Posterior vena cava (tissue), 2 donors: ENCODE data around the gene TMEM231. TPM values are rescaled to one million over a fixed set of nuclear protein-coding genes. Genes with fewer than 3 reads are reported as not detected.
A peak's percentile ranks its signal among the peaks of the same experiment; 100 is the strongest.
"Not testable (repeated sequence)": the region's sequence is repeated elsewhere in the genome, so short reads cannot be mapped to it uniquely, and the experiment has no call there.

Experiments
- DNase-seq: peaks from one replicate; pipeline ENCODE4 v3.0.0-alpha.2; 2020; ENCODE audit warnings: low spot score
- intact Hi-C, 2 donors: fragments of 100-400 bp; cut with DNase I; formaldehyde crosslinking; loops; one replicate each; pipeline versions ENCODE4 v1.14.1 to v1.14.2; 2022 to 2023
- long read RNA-seq, 2 donors: library from polyadenylated mRNA; unstranded; transcript quantifications; one replicate each; pipeline ENCODE4 v2.0.0, GENCODE V29; 2020 to 2021
- total RNA-seq, 2 donors: library from RNA; stranded (reverse); fragmentation: NEBNext Ultra II Directional; extraction: Animal tissue kit (Norgen Biotek cat#: 25700); gene quantifications; one replicate each; pipeline ENCODE4 v1.2.1, GENCODE V29; 2021
- donor health status: DM: yes; HTN: yes; CAD: no.
- donor health status: DM: yes; HTN: yes; CAD: no.

Gene TMEM231, protein sequence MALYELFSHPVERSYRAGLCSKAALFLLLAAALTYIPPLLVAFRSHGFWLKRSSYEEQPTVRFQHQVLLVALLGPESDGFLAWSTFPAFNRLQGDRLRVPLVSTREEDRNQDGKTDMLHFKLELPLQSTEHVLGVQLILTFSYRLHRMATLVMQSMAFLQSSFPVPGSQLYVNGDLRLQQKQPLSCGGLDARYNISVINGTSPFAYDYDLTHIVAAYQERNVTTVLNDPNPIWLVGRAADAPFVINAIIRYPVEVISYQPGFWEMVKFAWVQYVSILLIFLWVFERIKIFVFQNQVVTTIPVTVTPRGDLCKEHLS
- total RNA-seq, result 1 to 10 TPM; 6.8 to 9.4 TPM
- long read RNA-seq, donor 1, full-length matches to known transcripts, result 6 of 8 reads
- long read RNA-seq, donor 1, partial matches to known transcripts, result 0 of 8 reads
- long read RNA-seq, donor 1, other reads (novel, unspliced or antisense), result 2 of 8 reads
- long read RNA-seq, donor 2, full-length matches to known transcripts, result 23 of 34 reads
- long read RNA-seq, donor 2, partial matches to known transcripts, result 0 of 34 reads
- long read RNA-seq, donor 2, other reads (novel, unspliced or antisense), result 11 of 34 reads

DNA sequence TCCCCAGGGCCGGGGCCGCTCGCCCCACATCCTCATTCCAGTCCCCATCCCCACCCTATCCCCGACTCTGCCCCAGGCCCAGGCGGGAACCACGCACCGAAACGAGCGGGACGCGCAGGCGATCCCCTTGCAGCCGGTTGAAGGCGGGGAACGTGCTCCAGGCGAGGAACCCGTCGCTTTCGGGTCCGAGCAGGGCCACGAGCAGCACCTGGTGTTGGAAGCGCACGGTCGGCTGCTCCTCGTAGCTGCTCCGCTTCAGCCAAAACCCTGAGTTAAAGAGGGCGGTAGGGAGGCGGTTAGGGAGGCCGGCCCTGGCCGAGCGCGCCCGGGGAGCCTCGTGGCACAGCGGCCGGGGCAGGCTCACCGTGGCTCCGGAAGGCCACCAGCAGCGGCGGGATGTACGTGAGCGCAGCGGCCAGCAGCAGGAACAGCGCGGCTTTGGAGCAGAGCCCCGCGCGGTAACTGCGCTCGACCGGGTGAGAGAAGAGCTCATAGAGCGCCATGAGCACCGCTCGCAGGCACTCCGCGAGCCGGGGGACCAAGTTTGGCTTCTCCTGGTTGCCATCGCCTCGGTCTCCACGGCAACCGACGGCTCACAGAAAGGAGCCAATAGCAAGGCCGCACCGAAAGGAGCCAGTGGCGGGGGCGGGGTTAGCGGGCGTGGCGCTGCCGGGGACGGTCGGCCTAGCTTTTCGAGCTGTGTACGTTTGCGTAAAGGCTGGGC is at the start of gene TMEM231:
Gene TMEM231, minus strand, starts transcription at position 546 of the 724 bp plus-strand sequence. Its CDS starts 43 bp downstream, at position 503.
- intact Hi-C loops, result no loop called here
- peak; percentile 99 for DNase-seq

DNA sequence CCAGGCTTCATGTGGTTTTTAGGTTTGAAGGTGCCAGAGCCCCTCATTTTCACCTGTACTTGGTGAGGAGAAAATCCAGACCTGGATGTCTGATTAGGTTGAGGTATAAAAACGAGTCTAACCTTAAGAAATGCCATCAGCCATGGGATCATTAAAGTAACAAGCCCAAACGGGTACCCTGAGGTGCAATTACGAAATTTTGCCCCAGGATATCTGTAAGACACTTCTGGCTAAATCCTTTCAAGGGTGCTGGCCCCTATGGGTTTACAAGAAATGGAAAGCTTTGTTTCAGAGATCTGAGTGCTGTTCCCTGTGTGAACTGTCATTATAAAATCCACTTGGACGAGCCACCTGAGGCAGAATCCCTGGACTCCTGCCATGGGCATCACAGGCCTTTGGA is 47.2 kb upstream of the TMEM231 start:
- intact Hi-C loops, result no loop called here
- DNase-seq, result no peak

DNA sequence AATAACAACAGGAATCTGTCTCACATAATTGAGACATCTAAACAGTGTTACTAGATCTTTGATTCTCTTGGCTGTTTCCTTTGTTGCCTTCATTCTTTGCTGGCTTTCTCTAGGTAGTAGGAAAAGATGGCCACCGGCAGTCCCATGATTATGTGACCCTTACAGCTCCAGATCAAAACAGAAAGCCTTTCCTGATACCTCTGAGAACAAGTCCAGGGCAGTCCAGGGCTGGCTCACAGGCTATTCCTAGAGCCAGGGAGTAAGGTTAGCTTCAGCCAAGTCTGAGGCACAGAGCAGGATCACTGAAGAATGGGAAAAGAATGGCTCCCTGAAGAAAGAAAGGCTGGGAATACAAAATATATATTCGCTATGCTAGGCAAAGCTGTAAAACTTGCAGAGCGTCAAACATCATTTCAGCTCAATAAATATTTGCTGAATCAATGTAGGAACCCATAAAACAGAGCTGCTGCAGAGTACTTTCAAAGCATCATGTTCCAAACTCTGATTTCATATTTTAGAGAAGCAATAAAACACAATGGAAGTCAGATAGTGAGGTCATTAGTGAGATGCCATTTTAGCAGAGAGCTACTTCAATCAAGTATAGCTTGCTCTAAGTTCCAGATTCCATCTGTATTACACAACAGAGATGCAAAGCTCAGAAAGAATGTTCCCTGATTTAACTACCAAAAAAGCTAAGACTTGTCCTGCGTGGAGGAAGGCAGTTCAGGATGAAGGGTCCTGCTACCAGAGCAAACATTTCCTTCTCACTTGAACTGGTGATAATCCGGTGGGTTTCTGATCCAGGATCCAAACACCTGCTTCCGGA is 43.6 kb upstream of the TMEM231 start:
- intact Hi-C loops, result no loop called here
- DNase-seq, result no peak

DNA sequence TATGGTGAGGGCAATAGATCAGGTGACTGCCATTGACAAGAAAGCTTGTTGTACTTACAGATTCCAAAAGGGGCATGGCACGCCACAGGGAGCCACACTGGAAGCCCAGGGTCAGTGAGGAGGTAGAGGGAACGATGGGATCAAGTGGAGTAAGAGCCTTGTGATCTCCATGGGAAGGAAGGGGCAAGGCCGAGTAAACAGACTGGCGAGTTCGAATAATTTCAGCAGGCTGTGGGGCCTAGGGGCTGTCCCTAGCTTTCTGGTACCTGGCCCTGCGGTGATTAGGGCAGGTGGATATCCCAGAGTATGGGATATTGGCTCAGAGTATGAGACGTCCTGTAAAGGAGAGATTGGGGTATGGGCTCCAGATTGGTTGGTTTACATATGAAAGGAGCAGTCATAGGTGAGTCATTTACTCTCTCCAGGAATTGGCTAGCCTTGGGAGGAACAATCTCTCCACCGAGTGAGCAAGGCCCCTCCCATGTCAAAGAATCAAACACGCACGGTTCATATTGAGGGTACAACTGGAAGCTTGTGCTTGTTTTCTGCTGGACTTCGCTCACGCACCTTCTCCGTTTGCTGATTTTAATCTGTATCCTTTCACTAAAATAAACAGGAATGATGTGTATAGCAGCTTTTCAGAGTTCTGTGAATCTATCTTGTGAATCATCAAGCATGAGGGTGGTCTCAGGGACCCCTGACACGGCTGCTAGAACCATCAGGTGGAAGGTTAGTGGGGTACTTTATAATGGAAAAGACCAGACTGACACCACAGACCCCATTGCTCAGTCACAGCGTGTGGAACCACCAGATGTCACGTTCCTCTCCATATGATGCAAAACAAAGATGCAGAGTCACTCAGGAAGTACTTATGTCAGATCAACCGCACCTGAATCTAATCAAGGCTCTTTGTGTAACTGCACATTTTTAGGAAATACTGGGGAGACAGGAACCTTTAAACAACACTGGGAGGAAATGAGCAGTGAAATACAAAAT is 38.1 kb upstream of the TMEM231 start:
- DNase-seq, result no peak
- intact Hi-C loops, result no loop called here

DNA sequence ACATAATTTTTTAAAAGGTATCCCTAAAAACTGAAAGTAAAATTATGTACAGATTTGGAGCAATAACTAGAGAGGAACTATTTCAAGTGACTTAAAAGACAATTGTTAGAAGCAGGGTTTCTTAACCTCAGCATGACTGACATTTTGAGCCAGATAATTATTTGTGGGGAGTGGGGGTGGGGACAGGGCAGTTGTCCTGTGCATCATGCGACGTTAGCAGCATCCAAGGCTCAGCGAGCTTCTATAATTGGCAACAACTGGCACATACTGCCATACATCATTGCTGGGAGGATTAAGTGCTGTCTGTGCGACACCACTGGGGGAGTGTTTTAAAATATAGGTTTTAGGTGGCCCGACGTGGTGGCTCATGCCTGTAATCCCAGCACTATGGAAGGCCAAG is 37.3 kb upstream of the TMEM231 start:
- intact Hi-C loops, result no loop called here
- DNase-seq, result no peak

DNA sequence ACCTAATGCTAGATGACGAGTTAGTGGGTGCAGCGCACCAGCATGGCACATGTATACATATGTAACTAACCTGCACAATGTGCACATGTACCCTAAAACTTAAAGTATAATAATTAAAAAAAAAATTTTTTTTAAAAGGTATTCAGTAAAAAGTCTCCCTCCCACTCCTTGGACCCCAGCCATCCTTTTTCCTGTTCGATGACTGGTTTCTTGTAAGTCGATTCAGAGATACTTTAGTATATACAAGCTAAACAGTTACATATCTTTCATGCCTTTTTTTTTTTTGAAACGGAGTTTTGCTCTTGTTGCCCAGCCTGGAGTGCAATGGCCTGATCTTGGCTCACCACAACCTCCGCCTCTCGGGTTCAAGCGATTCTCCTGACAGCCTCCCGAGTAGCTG is 35.9 kb upstream of the TMEM231 start:
- DNase-seq, intact Hi-C loops: not testable (repeated sequence)

DNA sequence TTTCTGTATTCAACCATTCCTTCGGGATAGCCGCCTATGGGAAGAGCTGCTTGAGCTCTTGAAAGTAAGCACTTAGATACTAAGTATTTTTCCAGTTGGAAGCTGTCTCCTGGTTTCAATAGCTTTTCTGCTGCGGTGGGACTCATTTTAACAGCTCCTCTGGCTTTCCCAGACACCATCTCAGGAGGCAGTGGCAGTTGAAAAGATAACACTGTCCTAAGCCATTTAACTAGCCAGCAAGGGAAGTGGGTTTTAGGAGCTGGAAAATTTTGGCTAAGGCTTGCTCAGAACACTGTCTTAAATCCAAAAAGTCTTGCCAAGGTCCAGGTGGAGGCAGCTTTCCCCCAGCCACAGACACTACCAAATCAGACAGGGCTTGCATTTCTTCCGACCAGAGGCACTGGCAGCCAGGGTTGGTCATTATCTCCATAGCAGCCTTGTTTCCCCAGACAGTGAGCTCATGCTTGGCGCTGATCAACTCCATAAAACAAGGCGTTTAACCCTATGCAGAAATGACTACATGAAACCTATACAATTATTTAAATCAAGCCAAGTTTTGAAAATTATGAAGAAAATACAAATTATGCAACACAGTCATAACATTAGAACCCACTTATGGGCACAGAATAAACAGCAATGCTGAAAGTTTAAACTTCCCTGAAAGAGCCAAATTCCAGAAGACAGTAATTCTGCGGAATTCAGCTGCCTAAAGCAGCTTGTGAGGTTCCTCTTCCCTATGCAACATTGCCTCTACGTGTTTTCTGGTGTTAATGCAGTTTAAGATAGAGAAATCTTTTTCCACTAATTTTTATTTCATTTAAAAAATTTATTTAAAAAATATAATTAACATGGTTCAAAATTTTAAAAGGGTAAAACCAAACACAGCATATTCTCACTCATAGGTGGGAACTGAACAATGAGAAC is 35.1 kb upstream of the TMEM231 start:
- intact Hi-C loops, result no loop called here

DNA sequence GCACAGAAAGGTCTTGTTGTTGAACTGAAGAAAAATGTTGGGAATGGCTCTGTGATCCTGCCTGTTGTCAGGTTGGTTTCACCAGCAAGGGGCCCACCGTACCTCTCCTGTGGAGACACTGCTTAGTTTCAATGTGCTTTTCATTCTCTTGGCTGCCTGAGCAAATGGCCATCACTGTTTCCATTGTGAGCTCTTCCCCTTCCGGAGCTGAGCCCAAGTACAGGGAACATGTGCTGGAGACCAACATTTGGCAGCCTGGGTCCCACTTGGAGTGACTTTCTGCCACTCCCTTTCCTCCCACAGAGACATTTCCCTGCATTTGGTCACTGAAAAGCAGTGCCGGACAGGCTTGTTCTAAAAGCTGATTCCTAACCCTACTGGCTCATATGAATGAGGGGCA is 33.3 kb upstream of the TMEM231 start:
- intact Hi-C loops, result no loop called here
- peak; percentile 84 for DNase-seq

More for the DNA sequence above, 35.1 kb upstream of the TMEM231 start:
- peak; percentile 88 for DNase-seq

DNA sequence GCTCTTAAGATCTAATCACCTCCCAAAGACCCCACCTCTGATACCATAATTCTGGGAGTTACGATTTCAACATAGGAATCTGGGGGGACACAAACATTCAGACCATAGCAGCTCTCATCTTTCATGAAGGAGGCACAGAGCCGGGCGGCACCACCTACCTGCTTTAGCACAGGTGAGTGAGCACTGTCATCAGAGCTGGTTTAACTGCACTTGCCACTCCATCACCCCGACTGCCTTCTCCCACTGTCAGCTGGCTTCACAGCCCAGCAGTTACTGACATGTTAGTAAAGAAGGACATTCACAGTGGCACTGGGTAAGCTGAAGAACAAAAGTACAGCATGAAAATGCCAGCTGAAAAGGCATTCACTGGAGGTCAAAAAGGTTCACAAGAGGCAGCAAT is 32.7 kb upstream of the TMEM231 start:
- no peak for DNase-seq

DNA sequence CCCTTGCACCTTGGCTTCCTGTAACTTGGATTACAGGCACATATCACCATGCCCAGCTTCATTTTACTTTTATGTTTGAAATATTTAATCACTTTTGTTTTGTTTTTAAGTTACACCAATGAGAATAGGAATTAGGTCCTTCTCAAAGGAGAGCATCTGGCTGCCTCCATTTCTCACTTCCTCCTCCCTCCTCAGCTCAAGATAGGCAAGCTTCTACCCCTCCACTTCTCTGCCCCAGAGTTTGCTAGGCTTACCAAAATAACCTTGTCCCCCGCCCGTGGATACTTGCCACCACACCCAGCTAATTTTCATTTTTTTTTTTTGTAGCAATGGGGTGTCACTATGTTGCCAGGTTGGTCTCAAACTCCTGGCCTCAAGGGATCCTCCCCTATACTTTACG is 28.1 kb upstream of the TMEM231 start:
- no peak for DNase-seq
- intact Hi-C loops, result no loop called here

More for the DNA sequence above, 32.7 kb upstream of the TMEM231 start:
- intact Hi-C loops, result no loop called here

DNA sequence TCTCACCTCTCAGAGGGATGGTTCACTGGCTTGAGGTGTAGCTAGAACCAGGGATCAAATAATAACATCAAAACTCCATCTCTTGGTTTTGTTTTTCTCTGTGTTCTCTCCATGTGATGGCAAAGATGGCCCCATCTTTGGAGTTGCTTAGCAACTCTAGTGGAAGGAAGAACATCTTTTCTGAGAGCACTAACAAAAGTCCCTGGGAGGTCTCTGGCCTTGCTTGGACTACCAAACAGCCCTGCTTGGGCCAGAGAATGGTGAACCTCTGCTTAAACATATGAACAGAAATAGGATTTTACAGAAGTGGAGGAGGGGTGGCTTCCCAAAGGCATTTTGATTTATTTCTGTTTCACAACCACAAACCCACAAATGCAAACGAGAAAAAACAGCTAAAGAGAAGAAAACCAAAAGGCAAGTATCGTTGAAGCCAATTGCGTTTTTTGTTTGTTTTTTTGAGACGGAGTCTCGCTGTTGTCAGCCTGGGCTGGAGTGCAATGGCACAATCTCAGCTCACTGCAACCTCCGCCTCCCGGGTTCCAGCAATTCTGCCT is 23.3 kb upstream of the TMEM231 start:
- DNase-seq, result no peak
- intact Hi-C loops, result loop anchor here in 1 of 2 donors (10.0 kb wide), 1 partner anchor 355 kb away; no protein-coding TSS in a partner anchor

DNA sequence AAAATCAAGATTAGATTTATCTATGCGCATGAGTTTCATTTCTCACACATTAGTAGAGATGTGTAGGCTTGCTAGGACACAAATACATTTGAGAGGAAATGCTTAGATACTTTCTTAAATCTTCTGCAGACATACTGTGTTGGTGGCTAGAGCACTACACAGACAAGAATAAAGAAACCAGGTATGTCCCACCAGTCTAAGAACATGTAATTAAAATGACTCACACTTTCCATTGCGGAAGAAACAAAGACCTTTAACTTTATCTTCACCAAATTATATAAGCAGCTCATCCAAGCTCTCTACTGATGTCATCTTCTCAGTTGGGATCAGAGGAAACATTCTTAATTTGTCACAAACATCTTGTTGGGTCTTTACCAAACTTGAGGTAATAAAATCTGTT is 22.7 kb upstream of the TMEM231 start:
- intact Hi-C loops, result loop anchor here in 1 of 2 donors (10.0 kb wide), 1 partner anchor 354 kb away; no protein-coding TSS in a partner anchor

DNA sequence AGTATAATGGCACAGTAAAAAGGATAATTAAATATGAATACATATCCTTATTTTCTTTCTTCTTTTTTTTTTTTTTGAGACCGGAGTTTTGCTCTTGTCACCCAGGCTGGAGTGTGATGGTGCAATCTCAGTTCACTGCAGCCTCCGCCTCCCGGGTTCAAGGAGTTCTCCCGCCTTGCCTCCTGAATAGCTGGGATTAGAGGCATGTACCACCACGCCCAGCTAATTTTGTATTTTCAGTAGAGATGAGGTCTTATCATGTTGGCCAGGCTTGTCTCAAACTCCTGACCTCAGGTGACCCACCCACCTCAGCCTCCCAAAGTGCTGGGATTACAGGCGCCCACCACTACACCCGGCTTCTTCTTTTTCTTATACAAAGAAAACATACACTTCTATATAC is 22.2 kb upstream of the TMEM231 start:
- intact Hi-C loops, result loop anchor here in 1 of 2 donors (10.0 kb wide), 1 partner anchor 353 kb away; no protein-coding TSS in a partner anchor
- no peak for DNase-seq

More for the DNA sequence above, 22.7 kb upstream of the TMEM231 start:
- DNase-seq, result no peak

DNA sequence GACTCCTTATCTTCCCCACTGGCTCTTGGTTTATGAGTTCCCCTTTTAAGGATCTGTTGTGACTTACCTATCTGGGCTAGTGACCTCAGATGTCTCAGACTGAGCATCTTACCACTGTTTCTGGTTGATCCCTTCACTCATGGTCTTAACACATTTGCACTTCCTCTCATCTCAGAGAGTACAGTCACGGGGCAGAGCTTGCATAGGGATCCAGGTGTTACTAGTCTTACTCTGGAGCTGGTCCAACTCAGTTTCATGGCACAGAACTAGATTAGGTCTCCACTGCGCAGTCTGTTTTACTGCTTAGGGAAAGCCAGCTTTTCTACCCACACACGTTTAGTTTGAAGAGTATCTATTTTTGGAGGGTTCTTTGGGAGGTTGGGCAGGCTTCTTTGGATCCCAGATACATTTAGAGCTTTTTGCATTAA is 20.3 kb upstream of the TMEM231 start:
- no peak for DNase-seq
- intact Hi-C loops, result loop anchor here in 1 of 2 donors (10.0 kb wide), 1 partner anchor 352 kb away; no protein-coding TSS in a partner anchor

DNA sequence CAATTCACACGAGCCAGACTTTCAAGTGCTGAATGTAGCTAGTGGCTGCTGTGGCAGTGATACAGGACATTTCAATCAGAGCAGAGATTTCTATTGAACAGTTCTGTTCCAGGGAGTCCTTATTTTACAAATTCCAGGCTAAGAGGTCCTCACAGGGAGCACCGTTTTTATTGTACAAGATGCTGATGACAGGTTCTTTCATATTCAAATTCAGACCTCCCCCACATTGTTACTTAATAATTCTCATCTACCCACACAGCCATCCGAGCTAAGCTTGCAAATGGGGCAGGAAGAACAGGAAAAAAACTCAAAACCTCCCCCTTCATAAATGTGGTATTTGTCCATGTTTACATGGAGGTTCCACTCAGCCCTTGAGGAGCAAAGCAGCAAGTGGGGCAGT is 19.9 kb upstream of the TMEM231 start:
- no peak for DNase-seq
- intact Hi-C loops, result loop anchor here in 1 of 2 donors (10.0 kb wide), 1 partner anchor 351 kb away; no protein-coding TSS in a partner anchor

DNA sequence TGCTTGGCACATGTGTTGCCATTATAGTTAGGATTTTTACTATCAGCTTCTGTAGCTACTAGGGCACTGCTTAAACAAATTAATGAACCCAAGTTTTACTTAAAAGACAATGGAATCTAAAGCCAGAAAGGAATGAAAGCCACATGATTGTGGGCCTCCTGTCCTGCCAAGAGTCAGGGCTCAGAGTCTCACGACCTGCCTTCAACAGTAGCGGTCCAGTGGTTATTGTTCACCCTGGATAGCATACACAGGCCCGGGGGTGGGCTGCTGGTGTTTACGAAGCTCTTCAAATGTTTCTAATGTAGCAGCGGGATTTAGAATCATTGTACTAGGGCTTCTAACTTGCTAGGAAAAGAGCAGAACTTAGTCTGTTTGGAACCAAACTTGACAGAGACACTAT is 17.9 kb upstream of the TMEM231 start:
- intact Hi-C loops, result loop anchor here in 1 of 2 donors (10.0 kb wide), 1 partner anchor 349 kb away; no protein-coding TSS in a partner anchor
- DNase-seq, result no peak
